ENCODE results near the gene RSPH9.

- TF ChIP-seq EZH2 (optimal IDR thresholded peaks at IDR 0.05; ENCODE audit: low read depth, low read length), result no peak
- TF ChIP-seq EZH2phosphoT487 (IDR thresholded peaks at IDR 0.05; ENCODE audit: low read length), result no peak
Measured at GRCh38 chr6:43681303-43681702, 36.5 kb downstream of the RSPH9 start.

All from MM.1S (cell line).